HG02885 (cell line): ENCODE measurements around the gene ADCY10.
"Not testable (repeated sequence)": the region's sequence is repeated elsewhere in the genome, so short reads cannot be mapped to it uniquely, and the experiment has no call there.

Source experiments
- ATAC-seq: cut with Tn5 transposase; IDR thresholded peaks from one replicate; pipeline ENCODE4 v1.9.1; 2021; ENCODE audit warnings: mild to moderate bottlenecking; ENCODE audit not compliant: unreplicated experiment, poor library complexity

The ADCY10 gene

GRCh38 chr1:167898578-167899222, 15.2 kb downstream of the ADCY10 start:
- ATAC-seq: peak; percentile 22

GRCh38 chr1:167893798-167894197, 20.1 kb downstream of the ADCY10 start:
- ATAC-seq: no peak

GRCh38 chr1:167890400-167890799, 23.5 kb downstream of the ADCY10 start:
- ATAC-seq: no peak

- ATAC-seq: not testable (repeated sequence)
These were observed 26.7 kb downstream of the ADCY10 start for GRCh38 chr1:167887187-167887586.

- no peak for ATAC-seq
These were observed 31.6 kb downstream of the ADCY10 start for GRCh38 chr1:167882376-167882775.

GRCh38 chr1:167881786-167882185, 32.1 kb downstream of the ADCY10 start:
- ATAC-seq: no peak

- no peak for ATAC-seq
These were observed 32.9 kb downstream of the ADCY10 start for GRCh38 chr1:167881069-167881468.

GRCh38 chr1:167880580-167881021, 33.3 kb downstream of the ADCY10 start:
- no peak for ATAC-seq

- ATAC-seq: no peak
These were observed 34.4 kb downstream of the ADCY10 start for GRCh38 chr1:167879508-167879907.

GRCh38 chr1:167878372-167879160, 35.4 kb downstream of the ADCY10 start:
- ATAC-seq: no peak

- ATAC-seq: no peak
These were observed 37.2 kb downstream of the ADCY10 start for GRCh38 chr1:167876597-167877175.

- no peak for ATAC-seq
These were observed 42.6 kb downstream of the ADCY10 start for GRCh38 chr1:167871331-167871730.

GRCh38 chr1:167869157-167870001, 44.6 kb downstream of the ADCY10 start:
- not testable (repeated sequence) for ATAC-seq

GRCh38 chr1:167866739-167867414, 47.1 kb downstream of the ADCY10 start:
- ATAC-seq: not testable (repeated sequence)

- not testable (repeated sequence) for ATAC-seq
These were observed 47.6 kb downstream of the ADCY10 start for GRCh38 chr1:167866326-167866725.

- ATAC-seq: not testable (repeated sequence)
These were observed 48.1 kb downstream of the ADCY10 start for GRCh38 chr1:167865804-167866308.

GRCh38 chr1:167865193-167865592, 48.7 kb downstream of the ADCY10 start:
- ATAC-seq: not testable (repeated sequence)

- ATAC-seq: no peak
These were observed 49.4 kb downstream of the ADCY10 start for GRCh38 chr1:167864392-167865032.

GRCh38 chr1:167863921-167864279, 50.0 kb downstream of the ADCY10 start:
- no peak for ATAC-seq
